Fibroblast of the aortic adventitia (primary cell): ENCODE results near the gene GFOD1. TPM values are rescaled to one million over a fixed set of nuclear protein-coding genes. Genes with fewer than 3 reads are reported as not detected.

Experiments
- DNase-seq: peaks from one replicate; pipeline ENCODE4 v3.0.0-alpha.2; 2010; ENCODE audit warnings: low read depth
- H3K4me3 ChIP-seq: 2 replicates; pipeline ENCODE4 v1.5.1; 2011; ENCODE audit warnings: low read depth, mild to moderate bottlenecking, control low read depth, low read length, moderate library complexity
- total RNA-seq: library from RNA; depleted of rRNA; stranded (reverse); fragments of >200 nt; gene quantifications from 2 replicates; pipeline ENCODE4 v1.2.3, GENCODE V29; 2012; ENCODE audit warnings: low replicate concordance
- TF ChIP-seq, protein P1 (sequence below): IDR thresholded peaks from 2 replicates; pipeline ENCODE4 v1.5.1; 2011; ENCODE audit warnings: mild to moderate bottlenecking, low read length, control low read depth, inconsistent platforms; ENCODE audit not compliant: insufficient read depth

The GFOD1 gene
- total RNA-seq, 1 donor: 2.6 TPM

GRCh38 chr6:13372076-13372475 lies 115.3 kb downstream of the GFOD1 start:
- TF ChIP-seq, protein P1, sequence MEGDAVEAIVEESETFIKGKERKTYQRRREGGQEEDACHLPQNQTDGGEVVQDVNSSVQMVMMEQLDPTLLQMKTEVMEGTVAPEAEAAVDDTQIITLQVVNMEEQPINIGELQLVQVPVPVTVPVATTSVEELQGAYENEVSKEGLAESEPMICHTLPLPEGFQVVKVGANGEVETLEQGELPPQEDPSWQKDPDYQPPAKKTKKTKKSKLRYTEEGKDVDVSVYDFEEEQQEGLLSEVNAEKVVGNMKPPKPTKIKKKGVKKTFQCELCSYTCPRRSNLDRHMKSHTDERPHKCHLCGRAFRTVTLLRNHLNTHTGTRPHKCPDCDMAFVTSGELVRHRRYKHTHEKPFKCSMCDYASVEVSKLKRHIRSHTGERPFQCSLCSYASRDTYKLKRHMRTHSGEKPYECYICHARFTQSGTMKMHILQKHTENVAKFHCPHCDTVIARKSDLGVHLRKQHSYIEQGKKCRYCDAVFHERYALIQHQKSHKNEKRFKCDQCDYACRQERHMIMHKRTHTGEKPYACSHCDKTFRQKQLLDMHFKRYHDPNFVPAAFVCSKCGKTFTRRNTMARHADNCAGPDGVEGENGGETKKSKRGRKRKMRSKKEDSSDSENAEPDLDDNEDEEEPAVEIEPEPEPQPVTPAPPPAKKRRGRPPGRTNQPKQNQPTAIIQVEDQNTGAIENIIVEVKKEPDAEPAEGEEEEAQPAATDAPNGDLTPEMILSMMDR: no peak
- H3K4me3 ChIP-seq: no peak overlapping the region
- no peak for DNase-seq

DNA sequence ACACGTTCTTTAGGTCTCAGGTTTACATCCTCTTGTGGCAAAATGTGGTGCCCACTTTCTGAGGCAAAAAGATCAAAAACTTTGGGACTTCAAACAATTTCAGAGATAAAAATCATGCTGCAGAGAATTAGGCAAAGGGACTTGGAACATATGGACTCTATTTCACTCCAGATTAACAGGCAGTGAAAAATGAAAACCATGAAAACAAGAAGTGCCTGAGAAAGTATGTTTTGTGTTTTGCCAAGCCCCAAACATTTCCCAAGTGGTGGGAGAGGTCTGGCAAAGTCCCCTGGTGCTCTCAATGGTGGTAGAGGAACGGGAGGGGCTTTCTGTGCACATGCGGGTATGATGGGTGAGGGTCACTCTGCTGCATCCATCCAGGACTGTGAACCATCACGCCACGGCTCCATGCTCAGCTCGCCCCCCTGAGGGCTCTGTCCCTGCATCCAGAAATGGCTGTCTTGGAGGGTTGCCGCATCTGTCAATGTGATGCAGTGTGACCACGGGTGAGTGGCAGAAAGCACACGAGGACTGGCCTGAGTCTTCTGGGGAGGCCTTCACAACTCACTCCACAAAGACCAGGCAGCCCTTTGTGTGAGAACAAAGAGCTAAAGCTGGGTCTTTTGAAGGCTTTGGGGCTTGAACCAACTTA lies 115.9 kb downstream of the GFOD1 start:
- TF ChIP-seq, protein P1: no peak
- no peak overlapping the region for H3K4me3 ChIP-seq
- DNase-seq: no peak

- TF ChIP-seq, protein P1: no peak
- DNase-seq: no peak
- H3K4me3 ChIP-seq: no peak overlapping the region
Measured at GRCh38 chr6:13370623-13371022, 116.8 kb downstream of the GFOD1 start.

GRCh38 chr6:13369591-13369990 lies 117.8 kb downstream of the GFOD1 start:
- TF ChIP-seq, protein P1: no peak
- DNase-seq: no peak
- no peak overlapping the region for H3K4me3 ChIP-seq

GRCh38 chr6:13368731-13369115 lies 118.7 kb downstream of the GFOD1 start:
- H3K4me3 ChIP-seq: no peak overlapping the region
- TF ChIP-seq, protein P1: no peak
- peak; percentile 58 for DNase-seq

DNA sequence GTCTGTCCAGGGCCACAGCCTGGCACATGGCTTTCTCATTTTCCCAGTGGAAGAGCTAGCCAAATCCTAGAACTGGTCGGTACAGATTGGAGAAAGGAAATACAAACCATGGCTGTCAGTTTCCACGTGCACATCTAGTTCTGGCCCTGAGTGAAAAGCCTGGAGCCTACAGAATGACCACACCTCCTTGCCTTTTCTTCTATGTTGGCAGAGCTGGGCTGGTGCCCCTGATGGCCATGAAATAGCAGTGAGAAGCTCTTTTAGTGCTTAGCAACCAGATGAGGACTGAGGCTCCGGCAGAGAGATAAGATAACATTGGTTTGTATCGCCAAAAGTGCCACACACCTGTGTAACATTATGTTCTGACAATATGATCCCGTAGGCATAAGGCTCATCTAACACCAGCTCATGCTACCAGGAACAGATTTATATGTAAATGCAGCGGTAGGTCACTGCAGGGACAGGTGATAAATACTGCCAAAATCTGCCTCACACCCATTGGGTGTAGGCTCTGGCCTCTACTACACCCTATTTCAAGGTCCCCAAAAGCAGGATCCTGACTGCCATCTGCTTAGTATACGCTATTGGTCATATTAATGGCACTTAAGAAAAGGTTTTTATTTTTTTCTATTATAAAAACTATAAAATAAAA lies 119.2 kb downstream of the GFOD1 start:
- TF ChIP-seq, protein P1: no peak
- DNase-seq: no peak
- no peak overlapping the region for H3K4me3 ChIP-seq
